ENCODE data around the gene CFAP58.

Gene CFAP58

DNA sequence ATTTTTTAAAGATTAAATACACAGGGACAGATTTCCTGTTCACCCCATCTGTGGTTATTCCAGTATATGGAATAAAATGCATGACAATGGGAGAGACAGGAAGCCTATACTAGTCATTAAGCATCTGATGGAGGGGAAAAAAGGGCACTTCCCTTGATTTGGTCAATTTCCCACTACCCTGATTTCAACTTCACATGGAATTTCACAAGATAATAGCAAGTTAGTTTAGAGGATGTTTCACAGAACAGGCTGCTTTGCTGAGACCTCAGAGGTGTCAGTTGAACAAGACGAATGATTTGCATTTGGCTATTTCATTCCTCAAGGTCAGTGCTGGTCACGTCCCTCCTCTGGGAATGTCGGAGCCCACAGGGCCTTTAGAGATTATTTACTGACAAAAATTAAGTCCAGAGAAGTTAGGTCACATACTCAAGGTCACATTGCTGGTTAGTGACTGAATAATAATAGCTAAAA, 10.7 kb upstream of the CFAP58 start:
- Histone ChIP-seq H3K4me1 (ENCODE audit: control insufficient read depth, low read depth, low read length) (peaks cover 15% of the 10 kb centered on the region), H3K36me3 (ENCODE audit: control insufficient read depth, insufficient read depth, low read length) (no peaks in the 10 kb centered on the region), H3K4ac (ENCODE audit: low read depth, low read length) (no peak overlapping the region), H3K27ac (ENCODE audit: low read depth, low read length) (no peak overlapping the region), H3K4me3 (ENCODE audit: low read length) (no peak overlapping the region), H3K23ac (ENCODE audit: low read length) (no peak overlapping the region), H3K56ac (ENCODE audit: low read length) (no peak overlapping the region), H4K8ac (ENCODE audit: low read depth, low read length) (no peak overlapping the region), H3K18ac (ENCODE audit: low read length) (no peak overlapping the region), H3K79me1 (ENCODE audit: low read length) (no peaks in the 10 kb centered on the region), H2AK5ac (ENCODE audit: low read length) (no peak overlapping the region), H2BK5ac (ENCODE audit: low read length) (no peak overlapping the region), H3K4me2 (ENCODE audit: low read length) (no peak overlapping the region), H3K27me3 (ENCODE audit: insufficient read depth, low read length, poor library complexity) (no peaks in the 10 kb centered on the region), H2BK120ac (ENCODE audit: low read depth, low read length) (no peak overlapping the region), H4K5ac (ENCODE audit: low read length) (no peak overlapping the region), H3K9ac (ENCODE audit: low read length) (peak overlapping the region; percentile 11), H3K79me2 (ENCODE audit: control insufficient read depth, insufficient read depth, low read length) (no peaks in the 10 kb centered on the region), H2BK15ac (replicated peaks; ENCODE audit: low read depth) (no peak overlapping the region)
- WGBS (ENCODE audit: extremely low coverage, insufficient coverage, low lambda C conversion rate): no CpG with 5 or more reads among the region's 3 CpGs
- peak; percentile 71 for DNase-seq

DNA sequence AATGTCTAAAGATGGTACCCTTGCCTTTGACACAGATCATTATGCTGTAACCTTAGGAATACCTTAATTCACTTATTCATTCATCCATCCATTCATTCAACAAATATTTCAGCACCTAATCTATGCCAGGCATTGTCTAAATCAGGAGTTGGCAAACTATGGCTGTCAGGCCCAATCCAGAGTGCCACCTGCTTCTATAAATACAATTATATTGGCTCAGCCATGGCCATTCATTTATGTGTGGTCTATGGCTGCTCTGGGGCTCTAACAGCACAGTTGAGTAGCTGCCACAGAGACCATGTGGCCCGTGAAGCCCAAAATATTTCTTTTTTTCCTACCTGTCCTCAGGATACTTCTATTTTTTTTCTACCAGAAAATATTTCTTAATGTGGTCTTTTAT, 9.4 kb upstream of the CFAP58 start:
- H3K9ac ChIP-seq (ENCODE audit: low read length): no peak overlapping the region
- H2BK120ac ChIP-seq (ENCODE audit: low read depth, low read length): no peak overlapping the region
- no peak overlapping the region for H3K27ac ChIP-seq (ENCODE audit: low read depth, low read length)
- H4K8ac ChIP-seq (ENCODE audit: low read depth, low read length): no peak overlapping the region
- no peak overlapping the region for H4K5ac ChIP-seq (ENCODE audit: low read length)
- no peaks in the 10 kb centered on the region for H3K79me1 ChIP-seq (ENCODE audit: low read length)
- DNase-seq: no peak
- H3K4me3 ChIP-seq (ENCODE audit: low read length): no peak overlapping the region
- no peak overlapping the region for H3K23ac ChIP-seq (ENCODE audit: low read length)
- WGBS (ENCODE audit: extremely low coverage, insufficient coverage, low lambda C conversion rate): no CpG with 5 or more reads among the region's 1 CpG
- no peak overlapping the region for H3K4me2 ChIP-seq (ENCODE audit: low read length)
- no peak overlapping the region for H2BK5ac ChIP-seq (ENCODE audit: low read length)
- no peaks in the 10 kb centered on the region for H3K36me3 ChIP-seq (ENCODE audit: control insufficient read depth, insufficient read depth, low read length)
- H3K4me1 ChIP-seq (ENCODE audit: control insufficient read depth, low read depth, low read length): peaks cover 15% of the 10 kb centered on the region
- no peak overlapping the region for H3K56ac ChIP-seq (ENCODE audit: low read length)
- H2BK15ac ChIP-seq (replicated peaks; ENCODE audit: low read depth): no peak overlapping the region
- H3K27me3 ChIP-seq (ENCODE audit: insufficient read depth, low read length, poor library complexity): no peaks in the 10 kb centered on the region
- H3K18ac ChIP-seq (ENCODE audit: low read length): no peak overlapping the region
- H3K4ac ChIP-seq (ENCODE audit: low read depth, low read length): no peak overlapping the region
- no peaks in the 10 kb centered on the region for H3K79me2 ChIP-seq (ENCODE audit: control insufficient read depth, insufficient read depth, low read length)
- H2AK5ac ChIP-seq (ENCODE audit: low read length): no peak overlapping the region

DNA sequence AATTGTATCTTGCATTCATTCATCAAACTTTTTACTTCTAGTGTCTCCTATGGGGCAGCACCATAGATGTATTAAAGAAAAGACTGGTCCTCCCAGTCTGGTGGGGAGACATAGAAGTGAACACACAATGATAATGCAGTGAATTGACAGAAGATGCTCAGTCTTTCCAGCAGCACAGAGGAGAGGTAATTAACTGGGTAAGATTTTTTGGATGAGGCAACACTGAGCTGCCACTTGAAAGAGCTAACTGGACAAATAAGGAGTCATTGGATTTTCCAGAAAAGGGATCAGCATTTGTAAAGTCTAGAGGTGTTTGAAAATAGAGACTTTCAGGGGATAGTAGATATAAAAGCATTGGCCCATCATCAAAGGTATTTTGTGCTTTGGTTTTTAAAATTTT, 8.1 kb upstream of the CFAP58 start:
- Histone ChIP-seq H3K4me1 (ENCODE audit: control insufficient read depth, low read depth, low read length) (peaks cover 8% of the 10 kb centered on the region), H3K23ac (ENCODE audit: low read length) (no peak overlapping the region), H2BK120ac (ENCODE audit: low read depth, low read length) (no peak overlapping the region), H2AK5ac (ENCODE audit: low read length) (no peak overlapping the region), H3K36me3 (ENCODE audit: control insufficient read depth, insufficient read depth, low read length) (no peaks in the 10 kb centered on the region), H3K18ac (ENCODE audit: low read length) (no peak overlapping the region), H3K4me2 (ENCODE audit: low read length) (no peak overlapping the region), H3K27ac (ENCODE audit: low read depth, low read length) (no peak overlapping the region), H3K56ac (ENCODE audit: low read length) (no peak overlapping the region), H3K4me3 (ENCODE audit: low read length) (no peak overlapping the region), H3K4ac (ENCODE audit: low read depth, low read length) (no peak overlapping the region), H2BK15ac (replicated peaks; ENCODE audit: low read depth) (no peak overlapping the region), H2BK5ac (ENCODE audit: low read length) (no peak overlapping the region), H3K9ac (ENCODE audit: low read length) (no peak overlapping the region), H4K8ac (ENCODE audit: low read depth, low read length) (no peak overlapping the region), H3K27me3 (ENCODE audit: insufficient read depth, low read length, poor library complexity) (no peaks in the 10 kb centered on the region), H3K79me1 (ENCODE audit: low read length) (no peaks in the 10 kb centered on the region), H4K5ac (ENCODE audit: low read length) (no peak overlapping the region), H3K79me2 (ENCODE audit: control insufficient read depth, insufficient read depth, low read length) (no peaks in the 10 kb centered on the region)
- no peak for DNase-seq

DNA sequence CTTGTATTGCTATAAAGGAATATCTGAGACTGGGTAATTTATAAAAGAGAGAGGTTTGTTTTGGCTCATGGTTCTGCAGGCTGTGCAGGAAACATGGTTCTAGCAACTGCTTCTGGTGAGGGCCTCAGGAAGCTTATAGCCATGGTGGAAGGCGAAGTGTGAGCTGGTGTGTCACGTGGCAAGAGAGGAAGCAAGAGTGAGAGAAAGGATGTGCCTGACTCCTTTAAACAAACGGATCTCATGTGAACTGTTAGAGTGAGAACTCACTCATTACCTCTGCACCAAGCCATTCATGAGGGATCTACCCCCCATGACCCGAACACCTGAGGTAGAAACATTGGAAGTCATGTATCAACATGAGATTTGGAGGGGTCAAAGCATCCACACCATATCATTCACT, 7.7 kb upstream of the CFAP58 start:
- Histone ChIP-seq H3K4me2 (ENCODE audit: low read length) (no peak overlapping the region), H3K56ac (ENCODE audit: low read length) (no peak overlapping the region), H2BK120ac (ENCODE audit: low read depth, low read length) (no peak overlapping the region), H4K8ac (ENCODE audit: low read depth, low read length) (no peak overlapping the region), H3K27ac (ENCODE audit: low read depth, low read length) (no peak overlapping the region), H2AK5ac (ENCODE audit: low read length) (no peak overlapping the region), H3K4me3 (ENCODE audit: low read length) (no peak overlapping the region), H3K36me3 (ENCODE audit: control insufficient read depth, insufficient read depth, low read length) (no peaks in the 10 kb centered on the region), H3K9ac (ENCODE audit: low read length) (no peak overlapping the region), H3K18ac (ENCODE audit: low read length) (no peak overlapping the region), H4K5ac (ENCODE audit: low read length) (no peak overlapping the region), H3K27me3 (ENCODE audit: insufficient read depth, low read length, poor library complexity) (no peaks in the 10 kb centered on the region), H3K4ac (ENCODE audit: low read depth, low read length) (no peak overlapping the region), H3K79me1 (ENCODE audit: low read length) (no peaks in the 10 kb centered on the region), H2BK15ac (replicated peaks; ENCODE audit: low read depth) (no peak overlapping the region), H3K23ac (ENCODE audit: low read length) (no peak overlapping the region), H3K4me1 (ENCODE audit: control insufficient read depth, low read depth, low read length) (peaks cover 8% of the 10 kb centered on the region), H2BK5ac (ENCODE audit: low read length) (no peak overlapping the region), H3K79me2 (ENCODE audit: control insufficient read depth, insufficient read depth, low read length) (no peaks in the 10 kb centered on the region)
- DNase-seq: no peak
- WGBS (ENCODE audit: extremely low coverage, insufficient coverage, low lambda C conversion rate): no CpG with 5 or more reads among the region's 4 CpGs

DNA sequence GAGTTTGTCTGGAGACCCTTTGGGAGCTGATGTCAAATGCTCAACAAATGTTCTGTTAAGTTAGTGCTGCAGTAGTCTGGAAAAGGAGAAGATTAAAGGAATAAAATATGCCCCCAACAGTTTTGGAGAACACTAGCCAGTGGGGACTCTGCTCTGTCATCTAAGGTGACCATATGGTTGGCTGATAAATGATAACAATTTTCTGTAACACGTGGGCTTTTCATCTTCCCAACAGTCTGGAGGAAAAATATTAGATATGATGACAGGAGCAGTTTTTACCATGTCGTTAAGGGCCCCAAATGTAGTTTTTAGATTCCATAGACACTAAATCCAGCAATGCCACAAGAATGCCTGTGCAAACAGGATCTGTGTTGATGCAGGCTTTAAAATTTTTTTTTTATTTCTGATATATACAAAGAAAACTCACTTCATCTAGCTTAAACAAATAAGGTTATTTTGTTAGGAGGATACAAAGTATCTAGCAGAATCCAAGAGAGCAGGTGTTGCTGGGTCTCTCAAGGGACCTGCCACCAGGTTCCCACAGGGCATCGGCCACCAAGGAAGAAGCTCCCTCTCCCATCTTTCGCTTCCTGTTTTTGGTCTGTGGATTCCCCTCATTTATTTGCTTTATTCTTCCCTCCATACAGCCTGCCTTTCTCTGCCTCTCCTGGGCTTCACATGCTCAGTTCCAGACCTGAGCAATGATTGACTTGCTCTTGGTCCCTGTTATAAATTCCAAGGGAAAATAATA, 6.2 kb upstream of the CFAP58 start:
- H3K23ac ChIP-seq (ENCODE audit: low read length): no peak overlapping the region
- H3K4me3 ChIP-seq (ENCODE audit: low read length): no peak overlapping the region
- no peak overlapping the region for H4K5ac ChIP-seq (ENCODE audit: low read length)
- no peaks in the 10 kb centered on the region for H3K27me3 ChIP-seq (ENCODE audit: insufficient read depth, low read length, poor library complexity)
- H2BK120ac ChIP-seq (ENCODE audit: low read depth, low read length): no peak overlapping the region
- peaks cover 8% of the 10 kb centered on the region for H3K4me1 ChIP-seq (ENCODE audit: control insufficient read depth, low read depth, low read length)
- no peak overlapping the region for H3K4ac ChIP-seq (ENCODE audit: low read depth, low read length)
- no CpG with 5 or more reads among the region's 4 CpGs for WGBS (ENCODE audit: extremely low coverage, insufficient coverage, low lambda C conversion rate)
- no peak overlapping the region for H3K18ac ChIP-seq (ENCODE audit: low read length)
- no peak overlapping the region for H3K56ac ChIP-seq (ENCODE audit: low read length)
- no peak overlapping the region for H2AK5ac ChIP-seq (ENCODE audit: low read length)
- no peak overlapping the region for H3K4me2 ChIP-seq (ENCODE audit: low read length)
- no peak overlapping the region for H3K27ac ChIP-seq (ENCODE audit: low read depth, low read length)
- no peaks in the 10 kb centered on the region for H3K79me2 ChIP-seq (ENCODE audit: control insufficient read depth, insufficient read depth, low read length)
- no peak overlapping the region for H2BK15ac ChIP-seq (replicated peaks; ENCODE audit: low read depth)
- H2BK5ac ChIP-seq (ENCODE audit: low read length): no peak overlapping the region
- DNase-seq: no peak
- H3K36me3 ChIP-seq (ENCODE audit: control insufficient read depth, insufficient read depth, low read length): no peaks in the 10 kb centered on the region
- no peaks in the 10 kb centered on the region for H3K79me1 ChIP-seq (ENCODE audit: low read length)
- no peak overlapping the region for H3K9ac ChIP-seq (ENCODE audit: low read length)
- no peak overlapping the region for H4K8ac ChIP-seq (ENCODE audit: low read depth, low read length)

DNA sequence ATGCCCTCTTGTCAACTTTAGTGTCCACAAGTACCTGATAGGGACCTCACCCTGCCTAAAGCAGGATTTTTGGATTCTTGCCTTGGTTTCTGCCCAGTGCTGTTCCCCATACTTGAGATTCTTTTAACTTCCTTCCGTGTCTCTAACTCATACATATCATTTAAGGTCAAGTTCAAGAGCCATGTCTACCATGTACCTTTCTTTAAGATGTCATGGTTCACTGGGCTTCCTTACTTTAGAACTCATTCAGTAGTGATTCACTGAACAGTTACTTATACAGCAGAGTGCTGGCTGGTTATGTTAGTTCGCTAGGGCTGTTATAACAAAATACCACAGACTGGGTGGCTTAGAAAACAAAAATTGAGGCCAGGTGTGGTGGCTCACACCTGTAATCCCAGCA, 5.0 kb upstream of the CFAP58 start:
- H4K5ac ChIP-seq (ENCODE audit: low read length): no peak overlapping the region
- H2BK120ac ChIP-seq (ENCODE audit: low read depth, low read length): no peak overlapping the region
- H3K27ac ChIP-seq (ENCODE audit: low read depth, low read length): no peak overlapping the region
- H3K4me3 ChIP-seq (ENCODE audit: low read length): no peak overlapping the region
- H3K23ac ChIP-seq (ENCODE audit: low read length): no peak overlapping the region
- H3K79me1 ChIP-seq (ENCODE audit: low read length): no peaks in the 10 kb centered on the region
- no peaks in the 10 kb centered on the region for H3K79me2 ChIP-seq (ENCODE audit: control insufficient read depth, insufficient read depth, low read length)
- H3K56ac ChIP-seq (ENCODE audit: low read length): no peak overlapping the region
- H3K36me3 ChIP-seq (ENCODE audit: control insufficient read depth, insufficient read depth, low read length): no peaks in the 10 kb centered on the region
- peak overlapping the region; percentile 24 for H3K4ac ChIP-seq (ENCODE audit: low read depth, low read length)
- no peak overlapping the region for H3K18ac ChIP-seq (ENCODE audit: low read length)
- H3K27me3 ChIP-seq (ENCODE audit: insufficient read depth, low read length, poor library complexity): no peaks in the 10 kb centered on the region
- no peak overlapping the region for H3K9ac ChIP-seq (ENCODE audit: low read length)
- peak overlapping the region; percentile 42 for H2BK5ac ChIP-seq (ENCODE audit: low read length)
- H3K4me2 ChIP-seq (ENCODE audit: low read length): no peak overlapping the region
- no CpG with 5 or more reads among the region's 2 CpGs for WGBS (ENCODE audit: extremely low coverage, insufficient coverage, low lambda C conversion rate)
- peaks cover 3% of the 10 kb centered on the region for H3K4me1 ChIP-seq (ENCODE audit: control insufficient read depth, low read depth, low read length)
- DNase-seq: no peak
- peak overlapping the region; percentile 80 for H2AK5ac ChIP-seq (ENCODE audit: low read length)
- no peak overlapping the region for H4K8ac ChIP-seq (ENCODE audit: low read depth, low read length)
- no peak overlapping the region for H2BK15ac ChIP-seq (replicated peaks; ENCODE audit: low read depth)

Measured in mesendoderm (in vitro differentiated cells).